ENCODE results near the gene KCNMB1. TPM values are rescaled to one million over a fixed set of nuclear protein-coding genes. Genes with fewer than 3 reads are reported as not detected.

The KCNMB1 gene
- total RNA-seq, 1 donor from 2014 or later = not detected

GRCh38 chr5:170416526-170416925, 27.4 kb upstream of the KCNMB1 start:
- H3K27me3 Mint-ChIP-seq = peaks cover 17% of the 10 kb centered on the region

GRCh38 chr5:170414786-170415185, 25.6 kb upstream of the KCNMB1 start:
- intact Hi-C loops (cut with micrococcal nuclease) = no loop called here
- no peaks in the 10 kb centered on the region for H3K36me3 Mint-ChIP-seq (ENCODE audit: low read depth)
- H3K9me3 Mint-ChIP-seq = no peaks in the 10 kb centered on the region
- no peak for DNase-seq
- no peaks in the 10 kb centered on the region for H3K4me1 Mint-ChIP-seq
- TF ChIP-seq CTCF (IDR thresholded peaks at IDR 0.05) = no peak
- CTCF ChIA-PET = no interaction called here
- POLR2A ChIA-PET = no interaction called here
- no peak for ATAC-seq (ENCODE audit: low read depth)
- H3K4me3 Mint-ChIP-seq = no peak overlapping the region
- H3K27me3 Mint-ChIP-seq = peaks cover 12% of the 10 kb centered on the region
- H3K27ac Mint-ChIP-seq = no peak overlapping the region

More at GRCh38 chr5:170416526-170416925, 27.4 kb upstream of the KCNMB1 start:
- Mint-ChIP-seq H3K36me3 (ENCODE audit: low read depth) (no peaks in the 10 kb centered on the region), H3K9me3 (no peaks in the 10 kb centered on the region), H3K4me3 (no peak overlapping the region), H3K4me1 (peaks cover 4% of the 10 kb centered on the region), H3K27ac (no peak overlapping the region)
- TF ChIP-seq CTCF (IDR thresholded peaks at IDR 0.05) = no peak
- ChIA-PET CTCF (interaction anchor here (1.4 kb wide), 1 partner anchor 191 kb away, joined by 5 read pairs; no protein-coding TSS in a partner anchor), POLR2A (no interaction called here)
- ATAC-seq (ENCODE audit: low read depth) (no peak), DNase-seq (no peak)
- intact Hi-C loops (cut with micrococcal nuclease) = no loop called here

- H3K9me3 Mint-ChIP-seq = no peaks in the 10 kb centered on the region
- TF ChIP-seq CTCF (IDR thresholded peaks at IDR 0.05) = no peak
- ChIA-PET POLR2A (no interaction called here), CTCF (no interaction called here)
- H3K4me3 Mint-ChIP-seq = no peak overlapping the region
- DNase-seq (no peak), ATAC-seq (ENCODE audit: low read depth) (no peak)
- H3K27ac Mint-ChIP-seq = no peak overlapping the region
- intact Hi-C loops (cut with micrococcal nuclease) = no loop called here
- no peaks in the 10 kb centered on the region for H3K4me1 Mint-ChIP-seq
- H3K27me3 Mint-ChIP-seq = peaks cover 10% of the 10 kb centered on the region
- H3K36me3 Mint-ChIP-seq (ENCODE audit: low read depth) = no peaks in the 10 kb centered on the region
These were observed 24.7 kb upstream of the KCNMB1 start for GRCh38 chr5:170413897-170414296.

GRCh38 chr5:170411100-170411499, 21.9 kb upstream of the KCNMB1 start:
- CTCF ChIA-PET = interaction anchor here (0.6 kb wide), 1 partner anchor 25 kb away, joined by 3 read pairs; no protein-coding TSS in a partner anchor

GRCh38 chr5:170410401-170410800, 21.2 kb upstream of the KCNMB1 start:
- Mint-ChIP-seq H3K27ac (no peak overlapping the region), H3K36me3 (ENCODE audit: low read depth) (no peaks in the 10 kb centered on the region), H3K27me3 (peaks cover 9% of the 10 kb centered on the region), H3K9me3 (no peaks in the 10 kb centered on the region), H3K4me1 (peaks cover 8% of the 10 kb centered on the region), H3K4me3 (no peak overlapping the region)
- ATAC-seq (ENCODE audit: low read depth) (no peak), DNase-seq (no peak)
- intact Hi-C loops (cut with micrococcal nuclease) = no loop called here
- no peak for TF ChIP-seq CTCF (IDR thresholded peaks at IDR 0.05)
- CTCF ChIA-PET = no interaction called here
- POLR2A ChIA-PET = no interaction called here

More at GRCh38 chr5:170411100-170411499, 21.9 kb upstream of the KCNMB1 start:
- H3K27ac Mint-ChIP-seq = no peak overlapping the region
- intact Hi-C loops (cut with micrococcal nuclease) = no loop called here
- no peak for DNase-seq
- no peak overlapping the region for H3K4me3 Mint-ChIP-seq
- H3K36me3 Mint-ChIP-seq (ENCODE audit: low read depth) = no peaks in the 10 kb centered on the region
- H3K27me3 Mint-ChIP-seq = peaks cover 9% of the 10 kb centered on the region
- H3K4me1 Mint-ChIP-seq = peaks cover 1% of the 10 kb centered on the region
- no peaks in the 10 kb centered on the region for H3K9me3 Mint-ChIP-seq
- POLR2A ChIA-PET = no interaction called here
- no peak for TF ChIP-seq CTCF (IDR thresholded peaks at IDR 0.05)
- ATAC-seq (ENCODE audit: low read depth) = no peak

Data from activated B cell treated with CpG ODN at 0.5 μM for 24 hours (primary cell).